GM19239 (cell line): Measurements from ENCODE around the gene GMEB2.
"Not testable (repeated sequence)": the region's sequence is repeated elsewhere in the genome, so short reads cannot be mapped to it uniquely, and the experiment has no call there.

Experiments used
- DNase-seq: peaks from one replicate; pipeline ENCODE4 v3.0.0; 2011; ENCODE audit warnings: low spot score; ENCODE audit not compliant: insufficient read length
- FAIRE-seq: peaks from 2 replicates; lab custom pipeline; 2011; peaks lifted over from hg19 to GRCh38; lab: Jason Lieb, UNC

GMEB2 gene

DNA sequence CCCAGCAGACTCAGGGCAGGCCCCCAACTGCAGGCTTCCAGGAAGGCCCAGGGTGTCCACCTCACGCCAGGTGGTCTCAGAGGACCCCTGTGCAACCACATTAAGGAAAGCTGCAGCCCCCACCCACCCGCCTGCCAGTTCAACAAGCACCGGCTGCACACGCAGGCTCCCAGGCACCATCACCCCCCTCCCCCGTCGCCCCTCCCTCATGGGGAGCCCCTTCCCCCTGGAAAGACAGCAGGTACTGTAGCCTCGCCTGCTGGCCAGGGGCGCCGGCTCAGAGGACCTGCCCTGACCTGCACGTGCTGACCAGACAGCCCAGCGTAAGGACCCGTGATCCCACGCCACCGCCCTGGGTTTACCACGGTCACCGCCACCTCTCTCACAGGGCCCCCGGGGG lies 13.8 kb upstream of the GMEB2 start:
- not testable (repeated sequence) for DNase-seq, FAIRE-seq

DNA sequence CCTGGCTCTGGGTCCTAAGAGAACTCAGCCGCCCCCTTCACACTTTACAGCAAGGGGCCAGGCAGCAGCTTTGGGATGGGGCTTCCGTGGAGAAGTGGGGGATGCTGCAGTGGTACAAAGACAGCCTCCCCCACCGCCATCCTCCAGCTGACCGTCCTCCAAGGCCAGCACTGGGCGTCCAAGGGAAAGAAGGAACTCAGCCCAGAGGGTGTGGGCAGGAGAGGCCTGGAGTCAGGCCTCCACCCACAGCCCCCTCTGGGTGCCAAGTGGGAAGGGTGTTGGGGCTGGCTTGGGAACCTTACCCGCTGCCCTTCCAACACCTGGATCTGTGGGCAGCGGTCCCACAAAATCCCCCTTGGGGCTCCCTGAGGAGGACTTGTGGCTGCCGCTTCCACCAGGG lies 13.2 kb upstream of the GMEB2 start:
- FAIRE-seq (no peak), DNase-seq (no peak)

DNA sequence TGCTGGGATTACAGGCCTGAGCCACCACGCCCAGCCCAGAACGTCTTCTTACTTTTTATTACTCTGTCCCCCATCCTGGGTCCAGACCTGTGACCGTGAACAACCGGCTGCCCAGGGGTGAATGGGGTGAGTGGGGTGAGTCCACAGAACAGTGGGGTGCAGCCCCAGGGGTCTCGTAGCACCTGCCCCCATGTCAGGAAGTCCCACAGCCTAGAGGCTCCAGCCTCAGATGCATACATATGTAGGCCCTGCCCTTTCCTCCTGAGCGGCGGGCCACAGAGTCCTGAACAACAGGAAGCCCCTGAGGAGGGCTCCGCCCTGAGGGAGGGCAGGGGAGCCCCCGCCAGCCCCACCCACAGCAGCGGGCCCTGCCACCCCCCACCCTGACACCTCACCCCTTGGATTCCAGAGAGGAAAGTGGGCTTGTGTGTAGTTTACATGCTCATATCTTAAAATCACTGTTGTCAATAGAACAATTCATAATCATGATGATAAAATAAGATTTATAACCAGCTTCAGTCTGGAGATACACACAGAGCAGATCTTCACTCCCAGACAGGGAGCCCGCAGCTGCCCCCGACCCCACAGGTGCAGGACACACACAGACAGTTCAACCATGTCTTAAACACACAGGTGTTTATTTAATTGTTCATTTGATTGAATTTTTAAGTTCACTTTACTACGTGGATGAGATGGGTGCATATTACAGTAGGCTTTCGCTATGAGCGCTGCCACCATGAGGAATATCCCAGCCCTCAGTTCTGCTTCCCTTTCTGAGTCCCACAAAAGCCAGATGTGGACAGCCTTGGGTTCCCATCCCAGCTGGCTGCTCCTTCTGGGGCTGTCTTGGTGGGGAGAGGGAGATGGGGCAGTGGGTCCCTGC lies 12.4 kb upstream of the GMEB2 start:
- no peak for DNase-seq
- FAIRE-seq, result no peak

DNA sequence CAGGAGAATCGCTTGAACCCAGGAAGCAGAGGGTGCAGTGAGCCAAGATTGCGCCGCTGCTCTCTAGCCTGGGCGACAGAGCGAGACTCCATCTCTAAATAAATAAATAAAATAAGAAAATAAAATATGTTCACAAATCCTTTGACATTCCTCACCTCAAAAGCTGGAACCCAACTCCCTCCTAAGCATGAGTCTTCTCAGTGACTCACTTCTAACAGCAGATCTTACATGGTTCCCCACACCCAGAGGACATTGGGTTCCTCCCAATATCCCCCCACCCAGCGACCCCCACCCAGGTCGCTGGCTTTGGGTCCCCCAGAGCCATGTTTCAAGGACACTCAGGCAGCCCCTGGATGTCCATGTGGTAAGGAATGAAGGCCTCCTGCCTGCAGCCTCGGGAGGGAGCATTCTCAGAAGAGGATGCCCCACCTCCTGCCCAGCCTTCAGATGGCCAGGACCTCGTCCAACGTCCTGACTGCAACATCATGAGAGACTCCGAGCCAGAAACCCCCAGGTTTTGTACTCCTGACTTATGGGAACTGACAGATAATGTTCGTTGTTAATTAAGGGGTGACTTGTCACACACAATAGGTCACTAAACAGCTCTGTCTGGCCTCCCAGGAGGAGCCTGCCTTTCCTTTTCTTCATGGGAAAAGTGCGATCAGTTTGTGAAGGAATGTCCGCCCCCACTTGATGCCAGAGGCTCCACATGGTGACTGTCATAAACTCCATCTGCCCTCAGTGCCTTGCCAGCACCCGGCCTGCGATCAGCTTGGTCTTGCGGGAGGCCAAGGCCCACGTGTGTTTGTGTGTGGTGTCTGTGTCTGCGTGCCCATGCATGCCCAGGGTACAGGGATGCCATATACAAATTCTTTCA lies 10.1 kb upstream of the GMEB2 start:
- FAIRE-seq, result no peak
- no peak for DNase-seq

DNA sequence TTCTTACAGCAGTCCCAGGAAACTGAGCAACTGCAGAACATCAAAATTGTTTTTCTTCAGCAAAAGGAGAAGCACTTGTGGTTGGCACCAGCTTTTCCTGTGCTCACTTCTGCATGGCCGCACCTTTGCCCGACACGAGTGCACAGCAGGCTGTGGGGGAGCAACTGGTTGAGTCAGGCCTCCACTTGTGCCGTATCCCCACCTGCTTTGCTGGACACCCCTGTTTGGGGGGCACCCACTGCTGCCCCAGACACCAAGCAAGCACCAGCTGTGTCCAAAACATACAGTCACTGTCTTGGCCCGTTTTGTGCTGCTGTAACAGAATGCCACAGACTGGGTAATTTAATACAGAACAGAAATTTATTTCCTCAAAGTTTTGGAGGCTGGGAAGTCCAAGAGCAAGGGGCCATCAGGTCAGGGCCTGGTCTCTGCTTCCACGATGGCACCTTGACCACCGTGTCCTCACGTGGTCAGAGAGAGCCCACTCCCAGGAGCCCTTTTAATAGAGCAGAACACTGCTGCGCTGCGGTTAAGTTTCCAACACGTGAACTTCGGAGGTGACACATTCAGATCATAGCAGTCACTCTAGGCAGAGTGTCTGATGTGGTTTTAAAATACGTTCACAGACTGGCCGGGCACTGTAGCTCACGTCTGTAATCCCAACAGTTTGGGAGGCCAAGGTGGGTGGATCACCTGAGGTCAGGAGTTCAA lies 8.7 kb upstream of the GMEB2 start:
- no peak for DNase-seq
- peak; percentile 31 for FAIRE-seq

- DNase-seq (no peak), FAIRE-seq (no peak)
These were observed 6.8 kb upstream of the GMEB2 start for GRCh38 chr20:63633732-63634131.

DNA sequence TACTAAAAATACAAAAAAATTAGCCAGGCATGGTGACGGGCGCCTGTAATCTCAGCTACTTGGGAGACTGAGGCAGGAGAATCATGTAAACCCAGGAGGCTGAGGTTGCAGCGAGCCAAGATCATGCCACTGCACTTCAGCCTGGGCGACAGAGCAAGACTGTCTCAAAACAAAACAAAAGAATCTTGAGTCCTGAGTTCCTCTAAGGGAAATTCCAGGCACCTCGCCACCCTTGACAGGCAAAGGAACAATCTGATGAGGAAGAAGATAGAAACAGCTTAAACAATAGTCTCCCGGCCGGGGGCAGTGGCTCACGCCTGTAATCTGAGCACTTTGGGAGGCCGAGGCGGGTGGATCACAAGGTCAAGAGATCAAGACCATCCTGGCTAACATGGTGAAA lies 4.5 kb upstream of the GMEB2 start:
- not testable (repeated sequence) for DNase-seq, FAIRE-seq

GRCh38 chr20:63630956-63631355 lies 4.1 kb upstream of the GMEB2 start:
- not testable (repeated sequence) for DNase-seq, FAIRE-seq

GRCh38 chr20:63628246-63628975 lies 1.5 kb upstream of the GMEB2 start:
- peak; percentile 33 for FAIRE-seq
- DNase-seq, result no peak

DNA sequence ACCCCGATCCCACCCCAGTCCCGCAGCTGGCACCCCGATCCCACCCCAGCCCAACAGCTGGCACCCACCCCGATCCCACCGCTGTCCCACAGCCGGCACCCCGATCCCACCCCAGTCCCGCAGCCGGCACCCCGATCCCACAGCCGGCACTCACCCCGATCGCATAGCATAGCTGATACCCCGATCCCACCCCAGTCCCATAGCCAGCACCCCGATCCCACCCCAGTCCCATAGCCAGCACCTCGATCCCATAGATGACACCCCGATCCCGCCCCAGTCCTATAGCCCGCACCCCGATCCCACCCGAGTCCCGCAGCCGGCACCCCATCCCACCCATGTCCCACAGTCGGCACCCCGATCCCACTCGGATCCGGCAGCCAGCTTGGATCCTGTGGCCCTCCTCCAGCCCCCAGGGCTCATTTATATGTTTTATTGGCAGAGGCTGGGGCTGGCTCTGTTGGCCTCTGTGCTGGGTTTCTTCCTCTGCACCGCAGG lies 897 bp upstream of the GMEB2 start:
- no peak for DNase-seq
- no peak for FAIRE-seq

GRCh38 chr20:63627129-63627750 lies 339 bp upstream of the GMEB2 start:
- DNase-seq, result peak; percentile 97
- FAIRE-seq, result no peak

DNA sequence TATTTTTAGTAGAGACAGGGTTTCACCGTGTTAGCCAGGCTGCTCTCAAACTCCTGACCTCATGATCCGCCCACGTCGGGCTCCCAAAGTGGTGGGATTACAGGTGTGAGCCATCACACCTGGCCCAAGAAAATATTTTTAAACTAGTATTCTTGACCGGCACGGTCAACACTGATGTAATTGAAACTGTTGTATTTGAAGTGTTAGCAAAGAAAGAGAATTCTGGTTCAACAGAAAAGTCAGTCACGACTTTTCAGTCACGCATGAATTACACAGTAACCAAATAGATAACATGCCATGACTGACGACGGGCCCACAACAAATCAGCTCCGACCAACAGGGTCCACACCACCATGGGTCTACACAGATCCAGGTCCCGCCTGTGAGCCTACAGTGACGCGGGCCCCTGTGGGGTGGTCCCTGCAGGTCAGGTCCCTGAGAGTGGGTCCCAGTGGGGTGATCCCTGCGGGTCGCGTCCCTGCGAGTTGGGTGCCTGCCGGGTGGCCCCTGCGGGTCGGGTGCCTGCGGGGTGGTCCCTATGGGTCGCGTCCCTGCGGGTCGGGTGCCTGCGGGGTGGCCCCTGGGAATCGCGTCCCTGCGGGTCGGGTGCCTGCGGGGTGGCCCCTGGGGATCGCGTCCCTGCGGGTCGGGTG lies 1.0 kb downstream of the GMEB2 start:
- peak; percentile 23 for FAIRE-seq
- no peak for DNase-seq

DNA sequence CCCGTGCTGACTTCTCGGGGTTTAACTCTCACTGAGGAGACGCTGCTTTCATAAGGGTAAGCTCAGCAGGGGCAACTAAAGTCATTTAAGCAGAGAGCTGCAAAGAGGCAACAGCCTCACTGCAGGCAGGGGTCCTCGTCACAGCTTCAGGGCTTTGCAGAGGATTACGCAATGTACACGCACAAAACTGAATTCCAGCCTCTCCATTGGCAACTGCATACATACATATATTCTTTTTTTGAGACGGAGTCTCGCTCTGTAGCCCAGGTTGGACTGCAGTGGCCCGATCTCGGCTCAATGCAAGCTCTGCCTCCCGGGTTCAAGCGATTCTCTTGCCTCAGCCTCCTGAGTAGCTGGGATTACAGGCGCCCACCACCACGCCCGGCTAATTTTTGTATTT lies 2.4 kb downstream of the GMEB2 start:
- FAIRE-seq, result no peak

DNA sequence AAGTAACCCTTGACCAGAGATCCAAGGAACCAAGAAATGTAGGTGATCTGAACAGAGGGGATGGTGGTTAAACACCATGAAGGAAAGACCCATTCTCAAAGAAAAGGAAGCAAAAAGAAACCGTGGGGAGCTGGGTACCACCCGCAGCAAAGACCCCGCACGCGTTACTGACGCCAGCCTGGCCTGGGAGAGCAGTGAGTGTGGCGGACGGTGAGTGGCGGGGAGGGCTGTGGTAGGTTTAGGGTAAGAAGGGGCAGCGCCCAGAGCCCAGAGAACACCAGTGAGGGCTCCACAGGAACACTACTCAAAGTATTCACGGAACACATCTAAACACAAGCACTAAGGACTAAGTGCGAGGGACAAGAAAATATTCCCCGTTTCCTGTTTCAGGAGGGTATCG lies 4.2 kb downstream of the GMEB2 start:
- DNase-seq (no peak), FAIRE-seq (no peak)

More for the DNA sequence above, 2.4 kb downstream of the GMEB2 start:
- DNase-seq, result no peak

GRCh38 chr20:63622096-63622495 lies 4.8 kb downstream of the GMEB2 start:
- DNase-seq, result no peak
- FAIRE-seq, result no peak

DNA sequence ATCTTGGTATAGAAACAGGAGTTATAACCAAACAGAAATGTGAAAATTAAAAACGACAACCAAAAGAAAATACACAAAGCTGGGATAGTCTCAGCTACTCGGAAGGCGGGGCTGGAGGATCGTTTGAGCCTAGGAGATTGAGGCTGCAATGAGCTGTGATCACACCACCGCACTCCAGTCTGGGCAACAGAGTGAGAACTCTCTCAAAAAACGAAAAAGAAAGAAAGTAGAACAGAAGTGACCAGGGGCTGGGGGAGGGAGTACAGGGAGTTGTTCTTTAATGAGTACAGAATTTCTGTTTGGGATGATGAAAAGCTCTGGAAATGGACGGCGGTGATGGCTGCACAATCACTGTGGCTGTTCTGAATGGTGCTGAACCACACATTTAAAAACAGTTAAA lies 5.9 kb downstream of the GMEB2 start:
- no peak for DNase-seq
- no peak for FAIRE-seq

- FAIRE-seq (no peak), DNase-seq (no peak)
These were observed 7.4 kb downstream of the GMEB2 start for GRCh38 chr20:63619505-63619904.

GRCh38 chr20:63619086-63619485 lies 7.8 kb downstream of the GMEB2 start:
- no peak for FAIRE-seq
- DNase-seq, result no peak
